ENCODE measurements around the gene SKOR2.

DNA sequence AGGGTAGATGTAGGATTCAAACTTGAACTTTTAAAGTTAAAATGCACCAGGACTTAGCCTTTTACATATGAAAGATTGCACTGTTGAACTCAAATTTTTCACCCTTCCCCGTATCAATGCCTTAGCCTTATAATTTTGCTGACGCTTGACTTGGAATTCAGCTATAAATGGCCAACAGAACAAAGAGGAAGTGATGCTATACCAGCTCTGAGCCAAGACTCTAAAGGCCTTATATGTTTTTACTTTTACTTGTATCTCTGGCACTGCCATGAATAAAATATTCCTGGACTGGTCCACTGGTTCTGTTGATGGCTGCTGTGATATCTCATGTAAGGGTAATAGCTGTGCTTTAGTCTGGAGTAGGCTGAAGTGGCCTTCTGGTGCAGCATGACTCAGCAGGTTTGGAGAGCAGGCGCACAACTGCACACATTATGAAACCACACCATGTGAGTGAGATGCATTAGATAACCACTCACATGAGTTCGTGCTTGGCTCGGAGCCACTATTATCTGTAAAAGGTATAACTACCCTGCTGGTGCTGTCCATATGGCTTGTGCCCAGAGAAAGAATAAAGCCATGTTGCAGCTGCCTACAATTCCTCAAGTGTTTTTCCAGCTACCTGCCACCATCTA, 66.9 kb downstream of the SKOR2 start:
- TF ChIP-seq, protein P1, sequence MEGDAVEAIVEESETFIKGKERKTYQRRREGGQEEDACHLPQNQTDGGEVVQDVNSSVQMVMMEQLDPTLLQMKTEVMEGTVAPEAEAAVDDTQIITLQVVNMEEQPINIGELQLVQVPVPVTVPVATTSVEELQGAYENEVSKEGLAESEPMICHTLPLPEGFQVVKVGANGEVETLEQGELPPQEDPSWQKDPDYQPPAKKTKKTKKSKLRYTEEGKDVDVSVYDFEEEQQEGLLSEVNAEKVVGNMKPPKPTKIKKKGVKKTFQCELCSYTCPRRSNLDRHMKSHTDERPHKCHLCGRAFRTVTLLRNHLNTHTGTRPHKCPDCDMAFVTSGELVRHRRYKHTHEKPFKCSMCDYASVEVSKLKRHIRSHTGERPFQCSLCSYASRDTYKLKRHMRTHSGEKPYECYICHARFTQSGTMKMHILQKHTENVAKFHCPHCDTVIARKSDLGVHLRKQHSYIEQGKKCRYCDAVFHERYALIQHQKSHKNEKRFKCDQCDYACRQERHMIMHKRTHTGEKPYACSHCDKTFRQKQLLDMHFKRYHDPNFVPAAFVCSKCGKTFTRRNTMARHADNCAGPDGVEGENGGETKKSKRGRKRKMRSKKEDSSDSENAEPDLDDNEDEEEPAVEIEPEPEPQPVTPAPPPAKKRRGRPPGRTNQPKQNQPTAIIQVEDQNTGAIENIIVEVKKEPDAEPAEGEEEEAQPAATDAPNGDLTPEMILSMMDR (conservative IDR thresholded peaks at IDR 0.05; ENCODE audit: low read length), result no peak
- TF ChIP-seq EZH2phosphoT487 (IDR thresholded peaks at IDR 0.05; ENCODE audit: borderline replicate concordance), result no peak

Data from Loucy (cell line).